Measurements from ENCODE around the gene SHLD1.

SHLD1 gene

GRCh38 chr20:5741089-5741488, 9.1 kb upstream of the SHLD1 start:
- Histone ChIP-seq H3K9me3 (ENCODE audit: control insufficient read depth, low read length) (no peaks in the 10 kb centered on the region), H3K4me2 (ENCODE audit: low read length, poor library complexity, severe bottlenecking) (no peak overlapping the region), H3K27ac (ENCODE audit: low read length, poor library complexity, severe bottlenecking) (no peak overlapping the region), H2BK120ac (ENCODE audit: low read depth, low read length) (no peak overlapping the region), H3K9ac (ENCODE audit: low read length) (no peak overlapping the region), H3K18ac (ENCODE audit: low read depth in 1 of 2, low read length in 2 of 2) (no peak overlapping the region), H3K4me1 (ENCODE audit: control insufficient read depth, insufficient read depth, low read depth, low read length) (no peaks in the 10 kb centered on the region), H3K4me3 (ENCODE audit: insufficient read depth in 1 of 2, low read depth in 1 of 2, low read length in 2 of 2) (no peak overlapping the region), H2AFZ (ENCODE audit: low read depth, low read length) (no peak overlapping the region), H2BK15ac (ENCODE audit: low read depth, poor library complexity, severe bottlenecking) (no peak overlapping the region), H2BK5ac (ENCODE audit: low read depth, low read length, poor library complexity, severe bottlenecking) (no peak overlapping the region), H3K79me1 (replicated peaks; ENCODE audit: low read length, poor library complexity, severe bottlenecking) (no peaks in the 10 kb centered on the region), H3K4ac (ENCODE audit: low read depth in 1 of 2, low read length in 2 of 2) (no peak overlapping the region), H4K8ac (ENCODE audit: low read length) (no peak overlapping the region), H3K14ac (ENCODE audit: low read length in 2 of 2) (no peak overlapping the region), H2AK5ac (ENCODE audit: low read length, severe bottlenecking) (no peak overlapping the region), H4K91ac (ENCODE audit: low read length) (no peak overlapping the region), H3K27me3 (ENCODE audit: control insufficient read depth in 1 of 2, insufficient read depth in 1 of 2, low read length in 2 of 2) (peaks cover 0 to 9% of the 10 kb centered on the region in 2 experiments), H3K36me3 (ENCODE audit: control insufficient read depth in 1 of 2, insufficient read depth in 2 of 2, low read depth in 1 of 2, low read length in 2 of 2) (no peaks in the 10 kb centered on the region), H3K23ac (ENCODE audit: low read length in 2 of 2) (no peak overlapping the region), H2BK12ac (ENCODE audit: low read length in 2 of 2) (no peak overlapping the region)
- DNase-seq: peak; percentile 45
- WGBS: 100% methylated on average over 1 of the region's 2 CpGs

- DNase-seq: no peak
- Histone ChIP-seq H2BK15ac (ENCODE audit: low read depth, poor library complexity, severe bottlenecking) (no peak overlapping the region), H2BK12ac (ENCODE audit: low read length in 2 of 2) (no peak overlapping the region), H4K8ac (ENCODE audit: low read length) (no peak overlapping the region), H3K79me1 (replicated peaks; ENCODE audit: low read length, poor library complexity, severe bottlenecking) (no peaks in the 10 kb centered on the region), H2BK120ac (ENCODE audit: low read depth, low read length) (no peak overlapping the region), H3K23ac (ENCODE audit: low read length in 2 of 2) (no peak overlapping the region), H3K14ac (ENCODE audit: low read length in 2 of 2) (no peak overlapping the region), H3K9me3 (ENCODE audit: control insufficient read depth, low read length) (no peaks in the 10 kb centered on the region), H3K9ac (ENCODE audit: low read length) (no peak overlapping the region), H3K4ac (ENCODE audit: low read depth in 1 of 2, low read length in 2 of 2) (no peak overlapping the region), H3K4me2 (ENCODE audit: low read length, poor library complexity, severe bottlenecking) (no peak overlapping the region), H2AFZ (ENCODE audit: low read depth, low read length) (no peak overlapping the region), H3K4me1 (ENCODE audit: control insufficient read depth, insufficient read depth, low read depth, low read length) (no peaks in the 10 kb centered on the region), H3K27ac (ENCODE audit: low read length, poor library complexity, severe bottlenecking) (no peak overlapping the region), H2AK5ac (ENCODE audit: low read length, severe bottlenecking) (no peak overlapping the region), H3K36me3 (ENCODE audit: control insufficient read depth in 1 of 2, insufficient read depth in 2 of 2, low read depth in 1 of 2, low read length in 2 of 2) (no peaks in the 10 kb centered on the region), H4K91ac (ENCODE audit: low read length) (no peak overlapping the region), H3K27me3 (ENCODE audit: control insufficient read depth in 1 of 2, insufficient read depth in 1 of 2, low read length in 2 of 2) (peaks cover 0 to 8% of the 10 kb centered on the region in 2 experiments), H3K18ac (ENCODE audit: low read depth in 1 of 2, low read length in 2 of 2) (no peak overlapping the region), H2BK5ac (ENCODE audit: low read depth, low read length, poor library complexity, severe bottlenecking) (no peak overlapping the region), H3K4me3 (ENCODE audit: insufficient read depth in 1 of 2, low read depth in 1 of 2, low read length in 2 of 2) (no peak overlapping the region)
- 72% methylated on average over 2 of the region's 2 CpGs for WGBS
Observed at GRCh38 chr20:5742041-5742440, 8.2 kb upstream of the SHLD1 start.

DNA sequence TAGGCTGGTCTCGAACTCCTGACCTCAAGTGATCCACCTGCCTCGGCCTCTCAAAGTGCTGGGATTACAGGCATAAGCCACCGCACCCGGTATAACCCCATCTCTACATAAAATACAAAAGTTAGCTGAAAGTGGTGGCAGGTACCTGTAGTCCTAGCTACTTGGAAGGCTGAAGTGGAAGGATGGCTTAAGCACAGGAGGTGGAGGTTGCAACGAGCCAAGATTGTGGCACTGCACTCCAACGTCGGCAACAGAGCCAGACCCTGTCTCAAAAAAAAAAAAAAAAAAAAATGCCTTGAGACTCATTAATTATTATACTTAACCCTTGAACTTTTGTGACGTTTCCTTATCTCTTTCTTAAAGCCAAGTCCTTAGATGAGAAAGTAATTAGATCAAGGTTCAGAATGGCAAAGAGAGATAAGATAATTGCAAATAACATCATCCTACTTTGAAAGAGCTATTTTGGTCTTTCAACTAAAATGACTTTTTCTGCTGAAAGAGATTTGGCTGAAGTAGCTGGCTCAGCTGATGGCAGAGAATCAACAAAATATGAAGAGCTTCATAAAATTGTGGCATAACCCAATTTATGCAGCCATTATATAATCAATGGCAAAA, 4.7 kb upstream of the SHLD1 start:
- Histone ChIP-seq H2AFZ (ENCODE audit: low read depth, low read length) (no peak overlapping the region), H3K79me1 (replicated peaks; ENCODE audit: low read length, poor library complexity, severe bottlenecking) (no peaks in the 10 kb centered on the region)
- 88% methylated on average over 3 of the region's 8 CpGs for WGBS

GRCh38 chr20:5746064-5746463, 4.1 kb upstream of the SHLD1 start:
- DNase-seq: no peak
- Histone ChIP-seq H3K9ac (ENCODE audit: low read length) (no peak overlapping the region), H3K27me3 (ENCODE audit: control insufficient read depth in 1 of 2, insufficient read depth in 1 of 2, low read length in 2 of 2) (no peaks in the 10 kb centered on the region), H2AFZ (ENCODE audit: low read depth, low read length) (no peak overlapping the region), H3K9me3 (ENCODE audit: control insufficient read depth, low read length) (no peaks in the 10 kb centered on the region), H2BK15ac (ENCODE audit: low read depth, poor library complexity, severe bottlenecking) (no peak overlapping the region), H3K27ac (ENCODE audit: low read length, poor library complexity, severe bottlenecking) (no peak overlapping the region), H3K4me1 (ENCODE audit: control insufficient read depth, insufficient read depth, low read depth, low read length) (peaks cover 2% of the 10 kb centered on the region), H3K79me1 (replicated peaks; ENCODE audit: low read length, poor library complexity, severe bottlenecking) (no peaks in the 10 kb centered on the region), H4K91ac (ENCODE audit: low read length) (no peak overlapping the region), H2BK12ac (ENCODE audit: low read length in 2 of 2) (no peak overlapping the region), H2BK5ac (ENCODE audit: low read depth, low read length, poor library complexity, severe bottlenecking) (no peak overlapping the region), H2BK120ac (ENCODE audit: low read depth, low read length) (no peak overlapping the region), H3K36me3 (ENCODE audit: control insufficient read depth in 1 of 2, insufficient read depth in 2 of 2, low read depth in 1 of 2, low read length in 2 of 2) (no peaks in the 10 kb centered on the region), H3K4ac (ENCODE audit: low read depth in 1 of 2, low read length in 2 of 2) (no peak overlapping the region), H2AK5ac (ENCODE audit: low read length, severe bottlenecking) (no peak overlapping the region), H3K23ac (ENCODE audit: low read length in 2 of 2) (no peak overlapping the region), H3K4me2 (ENCODE audit: low read length, poor library complexity, severe bottlenecking) (no peak overlapping the region), H3K14ac (ENCODE audit: low read length in 2 of 2) (no peak overlapping the region), H3K18ac (ENCODE audit: low read depth in 1 of 2, low read length in 2 of 2) (no peak overlapping the region), H3K4me3 (ENCODE audit: insufficient read depth in 1 of 2, low read depth in 1 of 2, low read length in 2 of 2) (no peak overlapping the region), H4K8ac (ENCODE audit: low read length) (no peak overlapping the region)
- WGBS: 100% methylated on average over 1 of the region's 1 CpG

More for the DNA sequence above, 4.7 kb upstream of the SHLD1 start:
- no peak overlapping the region for H2BK120ac ChIP-seq (ENCODE audit: low read depth, low read length)
- H3K4me2 ChIP-seq (ENCODE audit: low read length, poor library complexity, severe bottlenecking): no peak overlapping the region
- H2BK12ac ChIP-seq (ENCODE audit: low read length in 2 of 2): no peak overlapping the region
- no peak overlapping the region for H4K8ac ChIP-seq (ENCODE audit: low read length)
- H3K4ac ChIP-seq (ENCODE audit: low read depth in 1 of 2, low read length in 2 of 2): no peak overlapping the region
- H3K27me3 ChIP-seq (ENCODE audit: control insufficient read depth in 1 of 2, insufficient read depth in 1 of 2, low read length in 2 of 2): no peaks in the 10 kb centered on the region
- H3K23ac ChIP-seq (ENCODE audit: low read length in 2 of 2): no peak overlapping the region
- H2BK15ac ChIP-seq (ENCODE audit: low read depth, poor library complexity, severe bottlenecking): no peak overlapping the region
- no peak overlapping the region for H4K91ac ChIP-seq (ENCODE audit: low read length)
- no peak overlapping the region for H3K9ac ChIP-seq (ENCODE audit: low read length)
- no peak overlapping the region for H2BK5ac ChIP-seq (ENCODE audit: low read depth, low read length, poor library complexity, severe bottlenecking)
- no peak overlapping the region for H3K14ac ChIP-seq (ENCODE audit: low read length in 2 of 2)
- no peak overlapping the region for H3K4me3 ChIP-seq (ENCODE audit: insufficient read depth in 1 of 2, low read depth in 1 of 2, low read length in 2 of 2)
- H3K27ac ChIP-seq (ENCODE audit: low read length, poor library complexity, severe bottlenecking): no peak overlapping the region
- no peak overlapping the region for H2AK5ac ChIP-seq (ENCODE audit: low read length, severe bottlenecking)
- DNase-seq: no peak
- H3K18ac ChIP-seq (ENCODE audit: low read depth in 1 of 2, low read length in 2 of 2): no peak overlapping the region
- no peaks in the 10 kb centered on the region for H3K9me3 ChIP-seq (ENCODE audit: control insufficient read depth, low read length)
- H3K4me1 ChIP-seq (ENCODE audit: control insufficient read depth, insufficient read depth, low read depth, low read length): peaks cover 2% of the 10 kb centered on the region
- no peaks in the 10 kb centered on the region for H3K36me3 ChIP-seq (ENCODE audit: control insufficient read depth in 1 of 2, insufficient read depth in 2 of 2, low read depth in 1 of 2, low read length in 2 of 2)

Measured in mesenchymal stem cell (in vitro differentiated cells and primary cell).